Fibroblast of skin of left biceps (primary cell): ENCODE data around the gene PTPN9.
"Not testable (repeated sequence)": the region's sequence is repeated elsewhere in the genome, so short reads cannot be mapped to it uniquely, and the experiment has no call there.

Experiments
- DNase-seq, 2 experiments: peaks; one replicate each; pipeline ENCODE4 v3.0.0-alpha.2; 2013; ENCODE audit warnings: low read depth in 2 of 2

PTPN9 gene

DNA sequence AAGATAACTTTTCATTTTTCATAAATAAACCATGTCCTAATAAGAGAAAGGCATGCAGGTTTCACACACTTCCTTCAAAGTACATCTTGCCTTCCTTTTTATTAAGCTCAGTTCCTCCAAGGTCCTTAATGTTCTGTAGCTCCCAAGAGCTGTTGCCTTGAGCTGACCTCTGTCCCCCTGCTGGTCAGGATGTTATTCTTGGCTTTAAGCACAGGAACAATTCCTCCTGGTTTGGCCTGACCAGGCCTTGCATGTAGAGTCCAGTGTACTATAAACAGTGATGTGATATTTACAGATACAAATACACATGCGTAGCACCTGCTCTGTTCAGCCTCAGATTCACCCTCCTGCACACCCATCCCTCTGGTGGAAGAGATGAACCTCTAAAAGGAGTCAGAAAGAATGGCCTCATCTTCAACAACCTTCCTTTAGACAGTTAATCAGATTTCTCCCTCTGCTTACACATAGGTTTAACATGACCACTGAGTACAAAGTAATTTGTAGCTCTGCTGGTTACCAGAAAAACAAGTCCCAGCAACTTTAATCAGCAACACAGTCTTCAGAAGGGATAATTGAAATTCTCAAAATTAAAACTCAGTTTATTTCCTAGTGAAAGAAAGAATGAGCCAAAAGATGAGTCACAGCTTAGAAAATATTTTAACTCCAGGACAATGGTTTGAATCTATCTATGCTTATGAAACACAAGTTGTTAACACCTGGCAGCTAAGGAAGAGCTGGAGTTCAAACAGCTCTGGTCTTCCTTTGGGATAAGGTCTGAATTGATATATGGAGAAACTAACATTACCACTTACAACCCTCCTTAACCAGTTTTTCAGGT lies 46.5 kb downstream of the PTPN9 start:
- DNase-seq = no peak

DNA sequence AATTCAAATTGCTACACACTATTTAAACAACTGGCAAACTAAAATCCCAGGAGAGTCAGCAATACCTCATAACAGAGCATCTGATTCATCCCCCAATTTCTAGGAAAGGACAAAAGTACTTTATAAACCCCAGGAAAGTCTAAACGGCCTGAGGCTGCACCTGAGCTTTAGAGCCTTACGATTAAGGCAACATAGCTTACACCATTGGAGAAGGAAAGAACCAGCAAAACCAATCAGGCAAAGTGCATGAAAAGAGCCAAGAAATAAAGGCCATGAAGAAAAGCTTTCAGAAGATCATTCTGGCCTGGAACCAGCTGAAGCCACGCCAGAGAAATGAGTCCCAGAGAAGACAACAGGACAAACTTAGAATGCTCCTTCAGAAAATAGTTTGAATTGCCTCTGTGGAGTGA lies 48.1 kb downstream of the PTPN9 start:
- DNase-seq = no peak

DNA sequence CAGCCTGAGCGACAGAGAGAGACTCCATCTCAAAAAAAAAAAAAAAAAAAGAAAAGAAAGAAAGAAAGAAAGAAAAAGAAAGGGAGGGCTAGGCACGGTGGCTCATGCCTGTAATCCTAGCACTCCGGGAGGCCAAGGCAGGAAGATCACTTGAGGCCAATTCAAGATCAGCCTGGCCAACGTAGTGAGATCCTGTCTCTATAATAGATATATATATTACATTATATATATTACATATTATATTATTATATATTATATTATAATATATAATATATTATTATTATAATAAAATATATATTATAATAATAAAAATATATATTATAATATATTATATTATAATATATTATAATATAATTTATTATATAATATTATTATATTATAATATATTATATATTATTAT lies 48.9 kb downstream of the PTPN9 start:
- no peak for DNase-seq

DNA sequence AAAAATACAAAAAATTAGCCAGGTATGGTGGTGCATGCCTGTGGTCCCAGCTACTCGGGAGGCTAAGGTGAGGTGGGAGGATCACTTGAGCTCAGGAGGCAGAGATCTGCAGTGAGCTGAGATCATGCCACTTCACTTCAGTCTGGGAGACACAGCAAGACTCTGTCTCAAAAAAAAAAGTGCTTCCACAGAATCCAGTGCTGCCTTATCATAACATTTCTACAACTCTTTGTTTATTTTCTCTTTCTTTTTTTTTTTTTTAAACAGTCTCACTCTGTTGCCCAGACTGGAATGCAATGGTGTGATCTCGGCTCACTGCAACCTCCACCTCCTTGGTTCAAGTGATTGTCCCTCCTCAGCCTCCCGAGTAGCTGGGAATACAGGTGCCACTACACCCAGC lies 53.4 kb downstream of the PTPN9 start:
- DNase-seq = not testable (repeated sequence)

DNA sequence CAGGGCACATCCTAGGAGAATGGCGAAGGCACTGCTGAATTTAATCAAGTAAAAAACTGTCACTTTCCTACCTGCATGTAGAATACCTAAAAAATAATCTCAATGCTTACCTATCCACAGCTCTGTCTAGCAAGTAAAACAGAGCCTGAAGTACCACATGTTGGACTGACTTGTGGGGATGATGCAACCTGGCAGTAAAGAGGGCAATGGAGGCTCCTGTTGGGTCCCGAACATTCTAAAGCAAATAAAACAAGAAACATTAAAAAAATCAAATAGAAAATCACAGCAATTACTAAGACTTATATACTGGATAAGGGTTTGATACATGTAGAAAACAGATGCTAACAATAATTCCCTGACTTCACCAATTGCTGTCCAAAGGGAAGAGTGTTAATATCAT lies 56.1 kb downstream of the PTPN9 start:
- no peak for DNase-seq

DNA sequence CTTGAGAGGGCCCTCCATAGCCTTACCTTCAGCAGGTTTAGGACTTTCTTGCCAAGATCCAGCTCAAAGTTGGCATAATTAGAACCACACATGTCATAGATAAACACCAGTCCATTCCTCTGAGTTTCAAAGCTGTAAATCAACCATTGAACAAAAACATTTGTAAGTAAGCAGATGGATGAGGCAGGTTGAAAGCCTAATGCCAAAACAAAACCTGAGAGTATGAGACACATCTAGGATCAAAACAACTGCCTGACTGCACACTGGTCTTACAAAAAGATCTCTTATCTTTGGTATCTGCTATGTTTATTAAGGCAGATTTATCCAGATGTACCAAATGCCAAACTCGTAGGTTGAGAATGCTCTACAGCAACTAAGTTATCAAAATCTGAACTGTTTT lies 61.9 kb downstream of the PTPN9 start:
- DNase-seq = no peak

DNA sequence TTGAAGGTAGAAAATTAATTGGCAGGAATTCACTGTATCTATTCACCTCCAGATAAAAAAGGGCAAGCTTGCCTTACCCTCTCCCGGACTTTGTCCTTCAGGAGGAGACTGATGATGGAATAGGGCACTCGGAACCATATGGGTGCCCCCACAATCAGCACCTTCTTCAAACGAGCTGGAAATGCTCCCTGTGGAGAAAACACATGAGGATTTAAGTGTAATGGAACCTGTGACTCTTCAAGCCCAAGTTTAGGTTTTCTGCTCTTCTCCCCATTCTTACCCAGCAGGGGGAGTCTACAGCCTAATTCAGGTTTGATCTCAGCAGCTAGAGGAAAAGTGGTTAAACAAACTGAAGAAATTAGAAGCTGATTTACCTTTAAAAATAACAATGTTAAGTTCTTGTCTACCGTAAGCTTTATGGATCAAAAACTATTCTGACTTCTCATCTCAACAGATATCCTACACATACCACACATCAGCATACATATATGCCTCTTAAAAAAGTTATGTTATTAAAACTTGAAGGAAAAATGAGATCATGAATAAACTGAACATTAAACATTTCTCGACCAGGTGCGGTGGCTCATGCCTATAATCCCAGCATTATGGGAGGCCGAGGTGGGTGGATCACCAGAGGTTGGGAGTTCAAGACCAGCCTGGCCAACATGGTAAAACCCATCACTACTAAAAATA lies 70.1 kb downstream of the PTPN9 start:
- no peak for DNase-seq

DNA sequence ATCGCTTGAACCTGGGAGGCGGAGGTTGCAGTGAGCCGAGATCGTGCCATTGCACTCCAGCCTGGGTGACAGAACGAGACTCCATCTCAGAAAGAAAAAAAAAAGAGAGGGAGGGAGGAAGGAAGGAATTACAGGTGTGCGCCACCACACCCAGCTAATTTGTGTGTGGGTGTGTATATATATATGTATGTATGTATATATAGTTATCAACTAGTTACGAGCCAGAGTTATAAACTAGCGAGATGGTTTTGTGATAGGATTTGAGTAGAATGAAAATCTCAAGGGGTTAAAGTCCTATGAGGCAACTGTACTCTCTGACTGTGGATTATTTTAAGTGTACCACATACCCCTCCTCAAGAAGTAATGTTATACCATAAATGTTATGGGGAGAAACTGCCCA lies 76.8 kb downstream of the PTPN9 start:
- DNase-seq = no peak

DNA sequence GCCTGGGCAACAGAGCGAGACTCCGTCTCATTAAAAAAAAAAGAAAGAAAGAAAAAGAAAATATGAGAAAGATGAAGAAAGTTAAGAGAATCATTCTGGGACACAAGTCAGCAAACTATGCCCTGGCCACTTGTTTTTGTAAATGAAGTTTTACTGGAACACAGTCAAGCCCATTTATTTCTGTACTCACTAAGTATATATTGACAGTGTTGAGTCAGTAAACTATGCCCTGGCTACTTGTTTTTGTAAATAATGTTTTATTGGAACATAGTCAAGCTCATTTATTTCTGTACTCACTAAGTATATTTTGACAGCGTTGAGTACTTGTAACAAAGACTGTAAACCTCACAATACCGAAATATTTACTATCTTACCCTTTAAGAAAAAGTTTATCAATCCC lies 85.4 kb downstream of the PTPN9 start:
- DNase-seq = no peak

DNA sequence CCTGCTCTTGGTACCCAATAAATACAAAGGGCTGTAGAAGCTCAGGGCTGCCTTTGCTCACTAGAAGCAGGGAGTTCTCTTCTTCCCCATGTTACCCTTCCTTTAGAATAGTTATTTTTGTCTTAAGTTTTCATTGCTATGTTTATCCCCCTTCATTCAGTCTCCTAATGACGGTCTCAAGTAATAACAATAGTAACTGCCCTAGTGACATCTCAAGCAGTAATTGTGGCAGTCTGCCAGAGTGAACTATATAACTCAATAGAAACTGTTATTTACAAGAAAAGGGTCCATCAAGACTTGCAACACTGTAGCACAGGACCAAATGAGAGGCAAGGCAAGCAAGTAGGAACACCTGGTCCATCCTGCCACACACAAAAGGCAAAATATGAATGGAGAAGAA lies 95.2 kb downstream of the PTPN9 start:
- no peak for DNase-seq

DNA sequence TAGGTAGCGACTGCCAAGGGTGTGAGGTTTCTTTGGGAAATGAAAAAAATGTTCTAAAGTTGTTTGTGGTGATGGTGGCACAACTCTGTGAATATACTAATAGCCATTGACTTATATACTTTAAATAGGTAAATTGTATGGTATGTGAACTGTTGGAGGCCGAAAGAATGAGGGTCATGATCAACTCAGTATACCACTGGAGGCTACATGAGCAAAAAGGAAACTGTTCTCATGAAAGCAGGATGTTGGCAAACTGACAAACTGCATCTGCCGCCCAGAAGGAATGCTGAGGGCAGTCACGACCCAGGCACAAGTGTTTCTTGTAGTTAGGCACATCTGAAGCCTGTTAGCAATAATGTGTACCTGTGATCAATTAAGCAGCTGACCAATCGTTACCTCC lies 95.6 kb downstream of the PTPN9 start:
- DNase-seq = not testable (repeated sequence)

DNA sequence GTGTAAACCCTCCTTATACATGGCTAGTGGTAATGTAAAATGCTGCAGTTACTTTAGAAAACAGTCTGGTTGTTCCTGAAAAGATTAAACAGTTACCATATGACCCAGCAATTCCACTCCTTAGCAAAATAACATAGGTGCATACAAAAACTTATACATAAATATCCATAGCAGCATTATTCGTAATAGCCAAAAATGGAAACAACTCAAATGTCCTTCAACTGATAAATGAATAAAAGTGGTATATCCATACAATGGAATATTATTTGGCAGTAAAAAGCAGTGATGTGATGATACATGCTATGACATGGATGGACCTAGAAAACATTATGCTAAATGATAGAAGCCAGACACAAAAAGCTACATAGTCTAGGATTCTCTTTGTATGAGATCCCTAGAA lies 96.0 kb downstream of the PTPN9 start:
- DNase-seq = no peak

DNA sequence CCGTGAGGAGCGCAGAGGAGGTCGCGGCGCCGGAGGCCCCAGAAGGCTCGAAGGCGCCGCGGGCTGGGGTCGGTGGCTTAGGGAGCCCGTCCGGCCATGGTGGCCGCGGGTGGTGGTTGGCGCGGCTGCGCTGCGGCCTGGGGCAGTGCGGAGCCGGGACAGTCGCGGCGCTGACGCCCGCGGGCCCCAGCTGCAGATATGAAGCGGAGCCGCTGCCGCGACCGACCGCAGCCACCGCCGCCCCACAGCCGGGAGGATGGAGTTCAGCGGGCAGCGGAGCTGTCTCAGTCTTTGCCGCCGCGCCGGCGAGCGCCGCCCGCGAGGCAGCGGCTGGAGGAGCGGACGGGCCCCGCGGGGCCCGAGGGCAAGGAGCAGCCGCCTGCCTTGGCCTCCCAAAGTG lies 98.7 kb downstream of the PTPN9 start:
- DNase-seq = not testable (repeated sequence)

DNA sequence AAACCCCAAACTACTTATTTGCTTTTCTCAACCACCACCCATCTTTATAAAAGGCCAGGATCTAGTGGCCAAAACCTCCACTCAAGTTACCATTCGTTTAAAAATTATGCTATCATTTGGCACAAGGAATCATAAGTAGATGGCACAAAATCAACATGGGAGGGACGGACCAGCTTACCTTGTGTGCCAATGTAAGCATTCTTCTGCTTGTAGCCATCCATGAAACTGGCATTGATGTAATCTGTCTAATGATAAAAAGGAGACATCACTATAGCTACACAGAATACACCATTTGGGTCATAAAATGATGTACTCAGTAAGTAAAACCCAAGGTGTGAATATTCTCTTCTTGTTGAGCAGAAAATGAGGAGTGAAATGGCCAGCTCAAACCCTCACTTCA lies 99.4 kb downstream of the PTPN9 start:
- DNase-seq = no peak

DNA sequence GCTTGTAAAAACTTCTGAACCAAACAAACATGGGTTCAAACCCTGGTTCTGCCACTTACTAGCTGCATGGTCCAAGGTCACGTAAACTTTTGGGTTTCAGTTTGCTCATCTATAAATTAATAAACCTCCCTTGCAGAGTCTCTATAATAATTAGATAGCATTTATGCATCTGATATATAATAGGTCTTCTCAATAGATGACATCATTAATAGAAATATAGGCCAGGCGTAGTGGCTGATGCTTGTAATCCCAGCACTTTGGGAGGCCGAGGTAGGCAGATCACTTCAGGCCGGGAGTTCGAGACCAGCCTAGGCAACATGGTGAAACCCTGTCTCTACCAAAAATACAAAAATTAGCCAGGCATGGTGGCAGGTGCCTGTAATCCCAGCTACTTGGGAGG lies 102.0 kb downstream of the PTPN9 start:
- DNase-seq = not testable (repeated sequence)

DNA sequence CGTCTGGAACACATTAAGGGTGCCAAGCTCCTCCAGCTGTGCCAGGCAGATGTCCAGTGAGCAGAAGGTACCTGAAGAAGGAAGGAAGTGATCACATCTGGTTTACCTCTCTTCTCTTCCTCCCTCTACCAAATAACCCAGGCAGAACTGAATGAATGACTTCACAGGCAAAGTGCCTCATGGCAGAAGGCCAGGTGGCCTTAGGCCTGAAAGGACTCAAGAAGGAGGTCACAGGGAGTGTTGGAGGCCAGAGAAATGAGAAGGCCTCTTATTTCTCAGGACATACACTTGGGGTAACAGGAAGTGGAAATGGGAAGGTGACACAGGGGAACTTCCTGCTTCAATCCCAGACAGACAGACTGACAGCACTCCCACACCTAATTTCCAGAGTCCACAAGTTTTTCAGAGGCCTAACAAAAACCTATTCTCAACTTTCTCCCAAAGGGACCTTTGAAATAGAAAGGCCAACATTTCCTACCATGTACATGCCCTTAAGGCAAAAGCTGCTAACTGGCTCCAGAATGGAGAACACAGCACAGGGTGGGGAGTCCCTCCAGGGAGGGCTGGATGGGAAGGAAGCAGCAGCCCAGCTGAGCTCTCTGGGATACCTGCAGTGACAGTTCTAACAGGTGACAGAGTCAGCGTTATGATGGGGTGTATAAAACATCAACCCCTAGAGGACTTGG lies 110.1 kb downstream of the PTPN9 start:
- no peak for DNase-seq

DNA sequence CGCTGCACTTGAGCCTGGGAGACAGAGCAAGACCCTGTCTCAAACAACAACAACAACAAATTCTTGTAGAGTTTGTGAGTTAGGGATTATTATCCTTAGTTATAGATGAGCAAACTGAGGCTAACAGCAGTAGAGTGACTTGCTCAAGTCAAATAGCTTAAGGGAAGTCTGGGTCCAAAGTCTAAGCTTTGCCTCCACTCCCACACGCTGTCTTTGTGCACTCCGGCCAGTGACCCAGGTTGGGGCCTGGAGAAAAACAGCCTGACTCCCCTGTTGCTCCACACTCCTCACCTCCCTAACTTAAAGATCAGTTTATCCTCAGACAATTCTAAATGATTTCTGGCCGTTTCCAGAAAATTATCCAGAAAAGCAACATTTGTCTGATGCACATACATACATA lies 118.5 kb downstream of the PTPN9 start:
- DNase-seq = no peak

DNA sequence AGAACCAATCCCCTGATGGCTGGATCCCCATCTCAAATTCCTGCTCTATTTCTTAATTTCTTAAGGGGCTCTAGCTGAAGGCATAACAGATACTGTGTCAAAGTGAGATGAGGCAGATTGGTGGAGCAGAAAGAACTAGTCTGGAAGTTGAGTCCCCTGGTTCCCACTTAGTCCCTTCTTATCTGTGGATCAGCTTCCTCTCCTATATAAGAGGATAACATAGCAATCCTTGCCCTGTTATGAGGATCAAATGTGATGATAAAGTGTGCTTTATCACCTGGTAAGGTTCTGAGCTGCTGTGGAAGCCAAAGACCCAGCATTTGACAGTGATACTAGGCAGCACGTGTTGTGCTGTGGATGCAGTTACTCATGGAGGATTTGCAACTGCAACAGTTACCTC lies 119.5 kb downstream of the PTPN9 start:
- no peak for DNase-seq

DNA sequence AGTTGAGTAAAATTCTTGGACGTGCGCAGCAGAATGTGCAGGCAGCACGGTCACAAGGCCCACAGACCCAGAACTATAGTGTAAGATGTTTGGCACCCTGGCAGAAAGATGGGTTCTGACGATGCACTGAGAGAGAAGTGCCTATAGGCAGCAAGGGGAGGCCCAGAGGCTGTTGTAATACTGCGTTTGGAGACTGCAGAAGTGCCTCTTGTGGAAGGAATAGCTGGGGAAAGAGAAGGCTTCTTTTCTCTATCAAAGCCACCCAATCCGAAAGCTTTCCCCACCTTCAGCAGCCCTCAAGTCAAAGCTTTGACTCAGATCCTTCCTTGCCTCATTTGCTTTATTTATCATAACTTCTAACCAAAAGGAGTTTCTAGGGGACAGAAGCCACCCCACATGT lies 122.4 kb downstream of the PTPN9 start:
- DNase-seq = no peak

DNA sequence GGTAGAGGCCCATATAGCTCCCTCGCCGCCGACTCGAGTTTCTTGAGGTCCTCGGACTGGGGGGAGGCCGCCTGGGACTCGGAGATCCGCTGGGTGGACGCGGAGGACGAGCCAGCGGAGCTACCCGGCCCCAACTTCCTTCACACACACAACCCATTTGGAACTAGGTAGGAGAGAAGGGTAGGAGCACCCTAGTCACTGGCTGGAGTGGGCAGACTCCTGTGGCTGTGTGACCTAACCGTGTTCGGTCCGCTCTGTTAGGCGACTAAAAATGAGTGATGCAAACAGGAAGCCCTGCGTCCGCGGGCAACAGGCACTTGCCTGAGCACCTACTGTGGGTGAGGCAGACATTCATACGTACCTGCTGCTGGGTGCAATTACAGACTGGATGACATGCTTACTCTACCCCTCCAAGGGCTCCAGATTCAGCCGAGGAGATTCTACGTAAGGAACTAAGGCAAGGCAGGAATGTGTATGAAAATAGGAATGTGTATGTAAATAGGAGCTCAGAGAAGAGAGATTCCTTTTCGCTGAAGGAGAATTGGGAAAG lies 123.1 kb downstream of the PTPN9 start:
- no peak for DNase-seq

DNA sequence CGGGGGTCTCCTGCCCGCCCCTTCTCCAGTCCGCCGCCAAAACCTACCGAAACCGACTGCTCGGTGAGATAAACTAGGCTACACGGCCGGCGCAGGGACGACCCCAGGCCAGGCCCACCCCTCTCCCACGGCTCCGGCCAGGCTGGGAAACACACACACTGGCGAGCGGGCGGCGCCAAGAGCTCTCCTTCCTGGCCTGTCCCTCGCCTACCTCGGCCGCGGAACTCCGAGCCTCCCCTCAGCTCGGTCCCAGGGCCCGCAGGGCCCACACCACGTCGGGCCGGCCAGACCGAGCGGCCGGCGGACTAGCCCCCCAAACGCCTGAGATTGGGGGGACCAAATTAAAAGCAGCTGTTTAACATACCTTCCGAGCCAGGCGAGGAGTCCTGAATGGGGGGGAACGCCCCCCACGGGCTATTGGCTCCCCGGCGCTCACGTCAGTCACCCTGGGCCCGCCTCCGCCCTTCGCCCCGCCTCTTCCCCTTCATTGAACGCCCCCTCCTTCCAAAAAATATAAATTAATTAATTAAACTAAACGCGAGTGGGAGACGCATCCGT lies 123.6 kb downstream of the PTPN9 start:
- no peak for DNase-seq
